Neuronal stem cell (in vitro differentiated cells): ENCODE data around the gene NDUFA7.

Source experiments
- DNase-seq: peaks from one replicate; pipeline ENCODE4 v3.0.0-alpha.2; 2013; ENCODE audit warnings: low spot score
- H2AFZ ChIP-seq: one replicate; pipeline ENCODE4 v1.6.1; 2013; ENCODE audit warnings: mild to moderate bottlenecking, low read length, inconsistent platforms
- H2AK5ac ChIP-seq: 2 replicates; pipeline ENCODE4 v1.6.1; 2013; ENCODE audit warnings: low read depth, mild to moderate bottlenecking, inconsistent platforms, low read length, moderate library complexity, mixed read lengths
- H2BK120ac ChIP-seq: 2 replicates; pipeline ENCODE4 v1.6.1; 2013; ENCODE audit warnings: low read depth, mild to moderate bottlenecking, inconsistent platforms, low read length, moderate library complexity, mixed read lengths
- H2BK12ac ChIP-seq: one replicate; pipeline ENCODE4 v1.6.1; 2013; ENCODE audit warnings: low read length, inconsistent platforms
- H2BK15ac ChIP-seq: 2 replicates; pipeline ENCODE4 v1.6.1; 2013; ENCODE audit warnings: mild to moderate bottlenecking, low read length, inconsistent platforms, mixed read lengths
- H2BK5ac ChIP-seq: one replicate; pipeline ENCODE4 v1.6.1; 2013; ENCODE audit warnings: inconsistent platforms, mild to moderate bottlenecking, low read length, moderate library complexity
- H3K14ac ChIP-seq: one replicate; pipeline ENCODE4 v1.6.1; 2013; ENCODE audit warnings: low read length, inconsistent platforms
- H3K18ac ChIP-seq: 2 replicates; pipeline ENCODE4 v1.6.1; 2013; ENCODE audit warnings: low read length, inconsistent platforms
- H3K23ac ChIP-seq: 2 replicates; pipeline ENCODE4 v1.6.1; 2013; ENCODE audit warnings: low read depth, mild to moderate bottlenecking, mixed read lengths, low read length, inconsistent platforms; ENCODE audit not compliant: poor library complexity
- H3K27ac ChIP-seq: replicated peaks from 3 replicates; pipeline ENCODE4 v1.5.1; 2013; ENCODE audit warnings: low read length, inconsistent platforms
- H3K27me3 ChIP-seq, 3 experiments: 2 replicates each; pipeline ENCODE4 v1.6.1; 2013; ENCODE audit warnings: low read length in 3 of 3, mild to moderate bottlenecking in 2 of 3, inconsistent platforms in 1 of 3, low read depth in 1 of 3, mixed read lengths in 1 of 3, moderate library complexity in 1 of 3; ENCODE audit not compliant: control insufficient read depth in 3 of 3, insufficient read depth in 3 of 3
- H3K36me3 ChIP-seq, 2 donors: replicated peaks in 1 of 2; 2 replicates each; pipeline ENCODE4 v1.6.1; 2013; ENCODE audit warnings: low read length in 2 of 2; ENCODE audit not compliant: control insufficient read depth in 2 of 2, insufficient read depth in 2 of 2
- H3K4ac ChIP-seq: 2 replicates; pipeline ENCODE4 v1.6.1; 2013; ENCODE audit warnings: inconsistent platforms, mild to moderate bottlenecking, low read length, moderate library complexity
- H3K4me1 ChIP-seq, 2 donors: 1 replicate in 1 of 2; 2 replicates in 1 of 2; pipeline ENCODE4 v1.6.1; 2013; ENCODE audit warnings: low read length in 2 of 2, low read depth in 1 of 2; ENCODE audit not compliant: control insufficient read depth in 2 of 2, insufficient read depth in 1 of 2
- H3K4me2 ChIP-seq: one replicate; pipeline ENCODE4 v1.6.1; 2013; ENCODE audit warnings: mild to moderate bottlenecking, low read length, inconsistent platforms; ENCODE audit not compliant: insufficient read depth, poor library complexity, severe bottlenecking
- H3K4me3 ChIP-seq, 2 donors: 2 replicates each; pipeline ENCODE4 v1.5.1; 2013; ENCODE audit warnings: low read length in 2 of 2, mild to moderate bottlenecking in 2 of 2, inconsistent platforms in 1 of 2, moderate library complexity in 1 of 2
- H3K79me1 ChIP-seq: one replicate; pipeline ENCODE4 v1.6.1; 2013; ENCODE audit warnings: low read depth, mild to moderate bottlenecking, inconsistent platforms, low read length, moderate library complexity
- H3K9ac ChIP-seq: one replicate; pipeline ENCODE4 v1.6.1; 2013; ENCODE audit warnings: mild to moderate bottlenecking, low read depth, low read length, inconsistent platforms; ENCODE audit not compliant: poor library complexity
- H3K9me3 ChIP-seq, 2 donors: replicated peaks in 1 of 2; 2 replicates each; pipeline versions ENCODE3 to v1.6.1; 2013; ENCODE audit warnings: low read length in 2 of 2, mild to moderate bottlenecking in 2 of 2, inconsistent platforms in 1 of 2, low read depth in 1 of 2, mixed read lengths in 1 of 2, moderate library complexity in 1 of 2; ENCODE audit not compliant: control insufficient read depth in 2 of 2, insufficient read depth in 1 of 2
- H4K8ac ChIP-seq: one replicate; pipeline ENCODE4 v1.6.1; 2013; ENCODE audit warnings: low read depth, mild to moderate bottlenecking, inconsistent platforms, low read length, moderate library complexity
- H4K91ac ChIP-seq: one replicate; pipeline ENCODE4 v1.6.1; 2013; ENCODE audit warnings: low read length, low read depth, mild to moderate bottlenecking, inconsistent platforms; ENCODE audit not compliant: poor library complexity
- WGBS, 2 donors: extraction: QIAGEN DNeasy Blood & Tissue Kit; methylation state at CpG; one replicate each; pipeline ENCODE4 v1.1.7; 2013; ENCODE audit warnings: missing lambda C conversion rate in 2 of 2, mixed read lengths in 1 of 2; ENCODE audit not compliant: insufficient read length in 2 of 2, insufficient replicate concordance in 1 of 2; ENCODE audit errors: extremely low coverage in 2 of 2; 5-methylcytosine and 5-hydroxymethylcytosine counted together

NDUFA7 gene

GRCh38 chr19:8325454-8325853 is 4.3 kb upstream of the NDUFA7 start:
- Histone ChIP-seq H3K4me3 (no peak overlapping the region), H2BK5ac (no peak overlapping the region), H3K9ac (no peak overlapping the region), H2BK15ac (no peak overlapping the region), H2AK5ac (no peak overlapping the region), H3K79me1 (peaks cover 18% of the 10 kb centered on the region), H3K4ac (no peak overlapping the region), H3K27me3 (peaks cover 0 to 19% (median 2%) of the 10 kb centered on the region in 3 experiments), H2BK120ac (no peak overlapping the region), H3K18ac (no peak overlapping the region), H3K36me3 (peaks cover 13 to 31% of the 10 kb centered on the region in 2 donors), H3K4me2 (no peak overlapping the region), H3K9me3 (peaks cover 0 to 4% of the 10 kb centered on the region in 2 donors), H3K27ac (no peak overlapping the region), H4K8ac (no peak overlapping the region), H2BK12ac (no peak overlapping the region), H3K4me1 (peaks cover 7 to 8% of the 10 kb centered on the region in 2 donors), H2AFZ (no peak overlapping the region), H3K23ac (no peak overlapping the region), H3K14ac (no peak overlapping the region), H4K91ac (no peak overlapping the region)
- WGBS, 2 donors, result no CpG with 5 or more reads among the region's 3 CpGs
- DNase-seq, result no peak

GRCh38 chr19:8324186-8325050 is 3.2 kb upstream of the NDUFA7 start:
- Histone ChIP-seq H3K18ac (no peak overlapping the region), H2BK120ac (no peak overlapping the region), H3K9ac (peak overlapping the region; percentile 57), H3K4ac (no peak overlapping the region), H3K4me1 (peaks cover 9 to 12% of the 10 kb centered on the region in 2 donors), H2AK5ac (no peak overlapping the region), H3K79me1 (peaks cover 19% of the 10 kb centered on the region), H3K36me3 (peaks cover 13 to 31% of the 10 kb centered on the region in 2 donors), H2BK5ac (peak overlapping the region; percentile 22), H2AFZ (no peak overlapping the region), H3K9me3 (peaks cover 0 to 4% of the 10 kb centered on the region in 2 donors), H4K91ac (no peak overlapping the region), H3K4me2 (no peak overlapping the region), H3K4me3 (peak overlapping the region in 1 of 2 donors; percentile 15), H2BK15ac (no peak overlapping the region), H4K8ac (no peak overlapping the region), H2BK12ac (no peak overlapping the region), H3K27ac (peak overlapping the region; percentile 43), H3K27me3 (peaks cover 0 to 11% (median 0%) of the 10 kb centered on the region in 3 experiments), H3K14ac (no peak overlapping the region), H3K23ac (peak overlapping the region; percentile 95)
- no CpG with 5 or more reads among the region's 17 CpGs for WGBS, 2 donors
- DNase-seq, result no peak

GRCh38 chr19:8323781-8324185 is 2.6 kb upstream of the NDUFA7 start:
- no peak overlapping the region for H4K91ac ChIP-seq
- no peak overlapping the region for H3K27ac ChIP-seq
- H3K36me3 ChIP-seq, result peaks cover 13 to 31% of the 10 kb centered on the region in 2 donors
- no peak overlapping the region for H4K8ac ChIP-seq
- no peak overlapping the region for H3K4ac ChIP-seq
- DNase-seq, result no peak
- no peak overlapping the region for H3K18ac ChIP-seq
- no peak overlapping the region for H3K4me3 ChIP-seq
- no peak overlapping the region for H3K9ac ChIP-seq
- H3K79me1 ChIP-seq, result peaks cover 19% of the 10 kb centered on the region
- H2BK12ac ChIP-seq, result no peak overlapping the region
- H3K23ac ChIP-seq, result no peak overlapping the region
- H2BK5ac ChIP-seq, result no peak overlapping the region
- H3K4me1 ChIP-seq, result peaks cover 9 to 12% of the 10 kb centered on the region in 2 donors
- no peak overlapping the region for H2AFZ ChIP-seq
- H3K27me3 ChIP-seq, result peaks cover 0 to 10% (median 0%) of the 10 kb centered on the region in 3 experiments
- H3K14ac ChIP-seq, result no peak overlapping the region
- WGBS, 2 donors, result no CpG with 5 or more reads among the region's 1 CpG
- H2AK5ac ChIP-seq, result no peak overlapping the region
- H3K4me2 ChIP-seq, result no peak overlapping the region
- no peak overlapping the region for H2BK120ac ChIP-seq
- H2BK15ac ChIP-seq, result no peak overlapping the region
- H3K9me3 ChIP-seq, result peaks cover 0 to 4% of the 10 kb centered on the region in 2 donors

- peaks cover 19% of the 10 kb centered on the region for H3K79me1 ChIP-seq
- peak overlapping the region; percentile 86 for H3K4me2 ChIP-seq
- H2BK5ac ChIP-seq, result no peak overlapping the region
- H2AK5ac ChIP-seq, result no peak overlapping the region
- no peak overlapping the region for H3K18ac ChIP-seq
- H3K4ac ChIP-seq, result no peak overlapping the region
- H3K27ac ChIP-seq, result no peak overlapping the region
- no peak overlapping the region for H2BK15ac ChIP-seq
- H3K9me3 ChIP-seq, result peaks cover 0 to 2% of the 10 kb centered on the region in 2 donors
- no peak overlapping the region for H4K91ac ChIP-seq
- no peak overlapping the region for H2AFZ ChIP-seq
- H2BK12ac ChIP-seq, result no peak overlapping the region
- H3K14ac ChIP-seq, result no peak overlapping the region
- peaks cover 13 to 33% of the 10 kb centered on the region in 2 donors for H3K36me3 ChIP-seq
- no peak for DNase-seq
- no peak overlapping the region for H3K9ac ChIP-seq
- H3K23ac ChIP-seq, result no peak overlapping the region
- peak overlapping the region in 1 of 2 donors; percentile 89 for H3K4me3 ChIP-seq
- H2BK120ac ChIP-seq, result no peak overlapping the region
- WGBS, 2 donors, result no CpG with 5 or more reads among the region's 7 CpGs
- no peaks in the 10 kb centered on the region for H3K27me3 ChIP-seq
- no peak overlapping the region for H4K8ac ChIP-seq
- H3K4me1 ChIP-seq, result peaks cover 9 to 12% of the 10 kb centered on the region in 2 donors
Observed at GRCh38 chr19:8322638-8322997, 1.4 kb upstream of the NDUFA7 start.
